Measurements from ENCODE around the gene VGLL1. TPM values are rescaled to one million over a fixed set of nuclear protein-coding genes. Genes with fewer than 3 reads are reported as not detected.

VGLL1 gene
- total and polyA plus RNA-seq, 4 donors: 0.40 to 13.8 (median 2.2) TPM

DNA sequence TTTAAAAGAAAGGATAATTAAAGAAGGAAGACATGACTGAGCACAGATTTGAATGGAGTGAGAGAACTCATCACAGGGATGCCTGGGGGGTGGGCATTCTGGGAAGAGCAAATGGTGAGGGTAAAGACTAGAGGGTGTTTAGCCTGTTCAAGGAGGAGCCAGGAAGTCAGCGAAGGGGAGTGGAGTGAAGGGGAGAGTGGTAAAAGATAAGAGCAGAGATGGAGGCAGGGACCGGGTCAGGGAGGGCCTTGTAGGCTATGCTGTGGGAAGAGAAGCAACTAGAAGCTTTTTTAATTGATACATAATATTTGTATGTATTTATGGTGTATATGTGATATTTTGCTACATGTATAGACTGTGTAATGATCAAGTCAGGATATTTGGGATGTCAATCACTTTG lies 2.2 kb upstream of the VGLL1 start:
- H3K9me3 ChIP-seq (ENCODE audit: control insufficient read depth in 4 of 4, insufficient read depth in 3 of 4, low read length in 3 of 4): no peaks in the 10 kb centered on the region
- H3K27ac ChIP-seq (ENCODE audit: low read depth in 1 of 2, low read length in 1 of 2): no peak overlapping the region
- H3K27me3 ChIP-seq (ENCODE audit: control insufficient read depth in 3 of 3, insufficient read depth in 3 of 3, low read length in 2 of 3): peaks cover 0 to 17% (median 12%) of the 10 kb centered on the region in 3 donors
- 59 to 80% methylated on average over 2 of the region's 2 CpGs for WGBS, 2 donors
- no peak overlapping the region for H3K4me3 ChIP-seq
- H3K9ac ChIP-seq (ENCODE audit: insufficient read depth in 1 of 2, low read length in 2 of 2): no peak overlapping the region
- no peak for TF ChIP-seq CTCF (IDR thresholded peaks at IDR 0.05; ENCODE audit: control extremely low read depth, extremely low read depth)
- DNase-seq (no peak), ATAC-seq (ENCODE audit: insufficient read depth, low FRiP score) (no peak)
- peaks cover 0 to 4% (median 0%) of the 10 kb centered on the region in 5 donors for H3K4me1 ChIP-seq (ENCODE audit: control insufficient read depth in 5 of 5, insufficient read depth in 5 of 5, low read length in 5 of 5)
- no peaks in the 10 kb centered on the region for H3K36me3 ChIP-seq (ENCODE audit: control insufficient read depth in 4 of 4, insufficient read depth in 4 of 4, low read length in 4 of 4)

DNA sequence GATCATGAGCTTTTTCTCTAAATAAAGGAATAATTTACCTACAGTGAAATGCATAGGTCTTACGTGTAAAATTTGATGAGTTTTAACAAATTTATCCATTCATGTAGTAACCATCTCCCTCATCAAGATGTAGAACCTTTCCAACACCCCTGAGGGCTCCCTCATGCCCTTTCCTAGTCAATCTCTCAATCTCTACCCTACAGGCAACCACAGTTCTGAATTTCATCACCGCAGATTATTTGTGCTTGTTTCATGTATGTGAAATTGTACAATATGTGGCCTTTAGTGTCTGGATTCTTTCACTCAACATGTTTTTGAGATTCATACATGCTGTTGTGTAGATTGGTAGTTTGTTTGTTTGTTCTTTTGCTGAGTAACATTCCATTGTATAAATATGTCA lies 2.1 kb downstream of the VGLL1 start:
- Histone ChIP-seq H3K4me3 (no peak overlapping the region), H3K4me1 (ENCODE audit: control insufficient read depth in 5 of 5, insufficient read depth in 5 of 5, low read length in 5 of 5) (no peaks in the 10 kb centered on the region), H3K27me3 (ENCODE audit: control insufficient read depth in 3 of 3, insufficient read depth in 3 of 3, low read length in 2 of 3) (peaks cover 0 to 16% (median 15%) of the 10 kb centered on the region in 3 donors), H3K27ac (ENCODE audit: low read depth in 1 of 2, low read length in 1 of 2) (no peak overlapping the region), H3K9me3 (ENCODE audit: control insufficient read depth in 4 of 4, insufficient read depth in 3 of 4, low read length in 3 of 4) (no peaks in the 10 kb centered on the region), H3K36me3 (ENCODE audit: control insufficient read depth in 4 of 4, insufficient read depth in 4 of 4, low read length in 4 of 4) (no peaks in the 10 kb centered on the region), H3K9ac (ENCODE audit: insufficient read depth in 1 of 2, low read length in 2 of 2) (no peak overlapping the region)
- ATAC-seq (ENCODE audit: insufficient read depth, low FRiP score): no peak
- 79 to 98% methylated on average over 2 of the region's 2 CpGs for WGBS, 2 donors
- DNase-seq: no peak
- TF ChIP-seq CTCF (IDR thresholded peaks at IDR 0.05; ENCODE audit: control extremely low read depth, extremely low read depth): no peak

DNA sequence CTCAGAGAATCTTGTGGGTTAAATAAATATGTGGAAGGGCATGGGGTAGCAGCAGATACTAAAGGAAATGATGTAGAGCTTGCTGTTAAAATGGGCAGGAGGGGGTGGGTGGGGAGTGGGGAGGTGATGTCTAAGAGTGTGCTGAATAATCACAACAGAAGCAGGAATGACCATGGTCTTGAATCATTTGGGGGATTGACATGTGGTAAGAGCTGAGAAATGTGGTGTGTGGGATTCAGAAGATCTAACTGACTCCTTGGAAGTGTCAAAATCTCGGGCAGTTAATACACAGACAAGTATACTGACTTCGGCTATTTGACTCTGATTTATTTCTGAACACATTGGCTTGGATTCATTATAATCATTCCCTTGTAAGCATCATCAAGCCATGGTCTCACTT lies 6.8 kb downstream of the VGLL1 start:
- DNase-seq (no peak), ATAC-seq (ENCODE audit: insufficient read depth, low FRiP score) (no peak)
- H3K4me3 ChIP-seq: no peak overlapping the region
- H3K9me3 ChIP-seq (ENCODE audit: control insufficient read depth in 4 of 4, insufficient read depth in 3 of 4, low read length in 3 of 4): peaks cover 0 to 4% (median 0%) of the 10 kb centered on the region in 4 donors
- H3K9ac ChIP-seq (ENCODE audit: insufficient read depth in 1 of 2, low read length in 2 of 2): no peak overlapping the region
- no peak for TF ChIP-seq CTCF (IDR thresholded peaks at IDR 0.05; ENCODE audit: control extremely low read depth, extremely low read depth)
- H3K4me1 ChIP-seq (ENCODE audit: control insufficient read depth in 5 of 5, insufficient read depth in 5 of 5, low read length in 5 of 5): no peaks in the 10 kb centered on the region
- 60 to 93% methylated on average over 2 of the region's 2 CpGs for WGBS, 2 donors
- peaks cover 0 to 14% (median 11%) of the 10 kb centered on the region in 3 donors for H3K27me3 ChIP-seq (ENCODE audit: control insufficient read depth in 3 of 3, insufficient read depth in 3 of 3, low read length in 2 of 3)
- no peaks in the 10 kb centered on the region for H3K36me3 ChIP-seq (ENCODE audit: control insufficient read depth in 4 of 4, insufficient read depth in 4 of 4, low read length in 4 of 4)
- H3K27ac ChIP-seq (ENCODE audit: low read depth in 1 of 2, low read length in 1 of 2): no peak overlapping the region

- DNase-seq (no peak), ATAC-seq (ENCODE audit: insufficient read depth, low FRiP score) (no peak)
- Histone ChIP-seq H3K27ac (ENCODE audit: low read depth in 1 of 2, low read length in 1 of 2) (no peak overlapping the region), H3K4me1 (ENCODE audit: control insufficient read depth in 5 of 5, insufficient read depth in 5 of 5, low read length in 5 of 5) (no peaks in the 10 kb centered on the region), H3K9ac (ENCODE audit: insufficient read depth in 1 of 2, low read length in 2 of 2) (no peak overlapping the region), H3K4me3 (no peak overlapping the region), H3K27me3 (ENCODE audit: control insufficient read depth in 3 of 3, insufficient read depth in 3 of 3, low read length in 2 of 3) (peaks cover 0 to 11% (median 9%) of the 10 kb centered on the region in 3 donors), H3K9me3 (ENCODE audit: control insufficient read depth in 4 of 4, insufficient read depth in 3 of 4, low read length in 3 of 4) (peaks cover 0 to 4% (median 0%) of the 10 kb centered on the region in 4 donors), H3K36me3 (ENCODE audit: control insufficient read depth in 4 of 4, insufficient read depth in 4 of 4, low read length in 4 of 4) (no peaks in the 10 kb centered on the region)
- 78 to 93% methylated on average over 5 of the region's 5 CpGs for WGBS, 2 donors
- no peak for TF ChIP-seq CTCF (IDR thresholded peaks at IDR 0.05; ENCODE audit: control extremely low read depth, extremely low read depth)
Measured at GRCh38 chrX:136540226-136540625, 8.2 kb downstream of the VGLL1 start.

Data from lung (tissue), 12 donors.